ENCODE measurements around the gene NDUFB7.
"Not testable (repeated sequence)": the region's sequence is repeated elsewhere in the genome, so short reads cannot be mapped to it uniquely, and the experiment has no call there.

NDUFB7 gene

GRCh38 chr19:14611051-14611450, 39.2 kb upstream of the NDUFB7 start:
- FAIRE-seq = no peak

GRCh38 chr19:14606627-14607026, 34.8 kb upstream of the NDUFB7 start:
- FAIRE-seq (no peak), DNase-seq (ENCODE audit: insufficient read length, low spot score) (no peak)

More at GRCh38 chr19:14611051-14611450, 39.2 kb upstream of the NDUFB7 start:
- no peak for DNase-seq (ENCODE audit: insufficient read length, low spot score)
- TF ChIP-seq, protein P1, sequence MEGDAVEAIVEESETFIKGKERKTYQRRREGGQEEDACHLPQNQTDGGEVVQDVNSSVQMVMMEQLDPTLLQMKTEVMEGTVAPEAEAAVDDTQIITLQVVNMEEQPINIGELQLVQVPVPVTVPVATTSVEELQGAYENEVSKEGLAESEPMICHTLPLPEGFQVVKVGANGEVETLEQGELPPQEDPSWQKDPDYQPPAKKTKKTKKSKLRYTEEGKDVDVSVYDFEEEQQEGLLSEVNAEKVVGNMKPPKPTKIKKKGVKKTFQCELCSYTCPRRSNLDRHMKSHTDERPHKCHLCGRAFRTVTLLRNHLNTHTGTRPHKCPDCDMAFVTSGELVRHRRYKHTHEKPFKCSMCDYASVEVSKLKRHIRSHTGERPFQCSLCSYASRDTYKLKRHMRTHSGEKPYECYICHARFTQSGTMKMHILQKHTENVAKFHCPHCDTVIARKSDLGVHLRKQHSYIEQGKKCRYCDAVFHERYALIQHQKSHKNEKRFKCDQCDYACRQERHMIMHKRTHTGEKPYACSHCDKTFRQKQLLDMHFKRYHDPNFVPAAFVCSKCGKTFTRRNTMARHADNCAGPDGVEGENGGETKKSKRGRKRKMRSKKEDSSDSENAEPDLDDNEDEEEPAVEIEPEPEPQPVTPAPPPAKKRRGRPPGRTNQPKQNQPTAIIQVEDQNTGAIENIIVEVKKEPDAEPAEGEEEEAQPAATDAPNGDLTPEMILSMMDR (IDR thresholded peaks at IDR 0.05; ENCODE audit: insufficient read depth, missing control alignments) = no peak

GRCh38 chr19:14603990-14604387, 32.1 kb upstream of the NDUFB7 start:
- DNase-seq (ENCODE audit: insufficient read length, low spot score) (no peak), FAIRE-seq (no peak)
- TF ChIP-seq, protein P1 (IDR thresholded peaks at IDR 0.05; ENCODE audit: insufficient read depth, missing control alignments) = no peak

More at GRCh38 chr19:14606627-14607026, 34.8 kb upstream of the NDUFB7 start:
- TF ChIP-seq, protein P1 (IDR thresholded peaks at IDR 0.05; ENCODE audit: insufficient read depth, missing control alignments) = no peak

DNA sequence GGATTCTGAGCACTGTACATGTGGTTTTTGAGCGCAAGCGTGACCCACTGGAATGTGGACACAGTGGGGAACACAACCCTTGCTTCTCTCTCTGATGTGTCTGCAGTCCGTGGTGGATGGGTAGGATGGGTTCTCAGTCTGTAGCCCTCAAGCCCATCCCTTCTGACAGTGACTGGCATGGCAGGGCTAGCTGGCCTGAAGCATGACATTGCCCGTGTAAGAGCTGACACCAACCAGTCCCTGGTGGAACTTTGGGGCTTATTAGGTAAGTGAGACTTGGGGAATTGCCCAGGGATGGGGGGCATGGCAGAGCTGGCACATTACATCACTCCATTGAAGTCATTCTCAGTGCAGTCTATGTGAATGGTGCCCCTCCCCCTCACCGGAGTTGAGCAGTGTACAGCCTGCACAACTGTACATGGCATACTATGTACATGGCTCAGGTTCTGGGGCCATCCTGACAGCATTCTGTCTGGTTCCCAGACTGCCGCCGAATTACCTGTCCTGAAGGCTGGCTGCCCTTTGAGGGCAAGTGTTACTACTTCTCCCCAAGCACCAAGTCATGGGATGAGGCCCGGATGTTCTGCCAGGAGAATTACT, 27.8 kb upstream of the NDUFB7 start:
- TF ChIP-seq, protein P1 (IDR thresholded peaks at IDR 0.05; ENCODE audit: insufficient read depth, missing control alignments) = no peak
- FAIRE-seq = no peak
- DNase-seq (ENCODE audit: insufficient read length, low spot score) = no peak

DNA sequence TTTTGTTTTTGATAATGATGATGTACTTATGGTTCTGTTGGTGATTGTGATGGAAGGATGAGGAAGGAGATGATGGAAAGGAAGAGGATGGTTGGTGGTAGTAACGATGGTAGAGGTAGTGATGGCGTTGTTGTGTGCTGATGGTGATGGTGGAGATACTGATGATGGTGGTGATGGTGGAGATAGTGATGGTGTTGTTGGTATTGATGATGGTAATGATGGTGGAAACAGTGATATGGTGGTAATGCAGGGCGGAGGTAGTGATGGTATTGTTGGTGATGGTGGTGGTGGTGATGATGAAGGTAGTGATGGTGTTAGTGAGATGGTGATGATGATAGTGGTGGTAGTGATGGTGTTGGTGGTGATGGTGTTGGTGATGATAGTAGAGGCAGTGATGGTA, 23.7 kb upstream of the NDUFB7 start:
- TF ChIP-seq, protein P1 (IDR thresholded peaks at IDR 0.05; ENCODE audit: insufficient read depth, missing control alignments) = no peak
- no peak for FAIRE-seq
- no peak for DNase-seq (ENCODE audit: insufficient read length, low spot score)

- not testable (repeated sequence) for FAIRE-seq; DNase-seq (ENCODE audit: insufficient read length, low spot score)
Measured at GRCh38 chr19:14589433-14589832, 17.6 kb upstream of the NDUFB7 start.

DNA sequence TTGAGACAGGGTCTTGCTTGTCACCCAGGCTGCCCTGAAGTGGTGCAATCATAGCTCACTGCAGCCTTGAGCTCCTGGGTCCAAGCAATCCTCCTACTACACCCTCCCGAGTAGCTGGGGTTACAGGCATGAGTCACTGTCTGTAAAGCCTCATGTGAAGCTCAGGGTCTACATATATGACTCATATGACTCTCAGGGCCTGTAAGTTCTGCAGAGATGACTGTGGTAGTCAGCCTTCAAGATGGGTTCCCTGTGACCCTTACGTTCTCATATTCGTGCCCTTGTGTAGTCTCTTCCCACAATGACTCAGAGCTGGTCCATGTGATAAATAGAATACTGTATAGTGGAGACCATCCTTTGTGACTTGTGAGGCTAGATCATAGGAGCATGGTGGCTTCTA, 13.3 kb upstream of the NDUFB7 start:
- not testable (repeated sequence) for DNase-seq (ENCODE audit: insufficient read length, low spot score); FAIRE-seq

GRCh38 chr19:14584372-14584771, 12.5 kb upstream of the NDUFB7 start:
- not testable (repeated sequence) for DNase-seq (ENCODE audit: insufficient read length, low spot score); FAIRE-seq

GRCh38 chr19:14582894-14583340, 11.1 kb upstream of the NDUFB7 start, which contains the start of gene CLEC17A:
CLEC17A (plus strand) TSS chr19:14583084; CDS start chr19:14583161, 77 bp downstream.
- FAIRE-seq = no peak

More at GRCh38 chr19:14582894-14583340, 11.1 kb upstream of the NDUFB7 start, which contains the start of gene CLEC17A:
- TF ChIP-seq, protein P1 (IDR thresholded peaks at IDR 0.05; ENCODE audit: insufficient read depth, missing control alignments) = no peak
- DNase-seq (ENCODE audit: insufficient read length, low spot score) = no peak

Data from D721Med (cell line).